ENCODE results near the gene TRAPPC3L. TPM values are rescaled to one million over a fixed set of nuclear protein-coding genes. Genes with fewer than 3 reads are reported as not detected.

Gene TRAPPC3L
- under 1 TPM in 4 of 8 experiments, not detected in 4; 0.09 to 0.36 (median 0.23) TPM for total RNA-seq

- no peak within 1 kb of the TSS for H3K4me3 ChIP-seq
- 4 to 95% (median 81%) methylated on average over 1 to 4 of the region's 4 CpGs for WGBS, 10 experiments
- in situ Hi-C loops (cut with MboI; ENCODE audit: low pct_unique_long_range_greater_than_20kb in 2 of 9, low sequenced_read_pairs in 9 of 9, unreplicated experiment in 9 of 9), result loop anchor here in 3 of 9 experiments (25.0 kb wide), 2 partner anchors 258 to 283 kb away; partner anchors contain the start of genes TSPYL1 (in 2 of the 3) and TSPYL4 (in 1 of the 3)
- no peak within 1 kb of the TSS for H3K27ac ChIP-seq
- no peak for ATAC-seq (replicated peaks in 6 of 8)
- H3K4me1 ChIP-seq (replicated peaks in 1 of 2), result peaks cover 4 to 13% of the 10 kb centered on the region in 2 donors
These were observed at the start of gene TRAPPC3L for GRCh38 chr6:116545651-116546050. TSS of gene TRAPPC3L (minus strand) at chr6:116545684. CDS start at chr6:116545514, 170 bp downstream.

- WGBS, 10 experiments, result 80 to 95% (median 91%) methylated on average over 3 of the region's 3 CpGs; no CpG with 5 or more reads in 1 of the 10 experiments
These were observed 49.8 kb upstream of the TRAPPC3L start for GRCh38 chr6:116595247-116595646.

GRCh38 chr6:116586738-116587137, 41.3 kb upstream of the TRAPPC3L start:
- H3K4me3 ChIP-seq, result no peak overlapping the region
- peak in 1 of 8 experiments; percentile 14 for ATAC-seq (replicated peaks in 6 of 8)
- H3K27ac ChIP-seq, result no peak overlapping the region
- in situ Hi-C loops (cut with MboI; ENCODE audit: low pct_unique_long_range_greater_than_20kb in 2 of 9, low sequenced_read_pairs in 9 of 9, unreplicated experiment in 9 of 9), result no loop called here
- H3K4me1 ChIP-seq (replicated peaks in 1 of 2), result no peaks in the 10 kb centered on the region
- 69 to 100% (median 90%) methylated on average over 1 to 2 of the region's 2 CpGs for WGBS, 10 experiments

More at GRCh38 chr6:116595247-116595646, 49.8 kb upstream of the TRAPPC3L start:
- in situ Hi-C loops (cut with MboI; ENCODE audit: low pct_unique_long_range_greater_than_20kb in 2 of 9, low sequenced_read_pairs in 9 of 9, unreplicated experiment in 9 of 9), result no loop called here
- ATAC-seq (replicated peaks in 6 of 8), result no peak
- H3K4me1 ChIP-seq (replicated peaks in 1 of 2), result no peaks in the 10 kb centered on the region
- H3K4me3 ChIP-seq, result no peak overlapping the region
- no peak overlapping the region for H3K27ac ChIP-seq

- Histone ChIP-seq H3K4me3 (no peak overlapping the region), H3K27ac (no peak overlapping the region), H3K4me1 (replicated peaks in 1 of 2) (no peaks in the 10 kb centered on the region)
- ATAC-seq (replicated peaks in 6 of 8), result peak in 1 of 8 experiments; percentile 36
- in situ Hi-C loops (cut with MboI; ENCODE audit: low pct_unique_long_range_greater_than_20kb in 2 of 9, low sequenced_read_pairs in 9 of 9, unreplicated experiment in 9 of 9), result no loop called here
These were observed 40.8 kb upstream of the TRAPPC3L start for GRCh38 chr6:116586276-116586675.

GRCh38 chr6:116580198-116580597, 34.7 kb upstream of the TRAPPC3L start:
- Histone ChIP-seq H3K27ac (no peak overlapping the region), H3K4me1 (replicated peaks in 1 of 2) (no peaks in the 10 kb centered on the region), H3K4me3 (no peak overlapping the region)
- in situ Hi-C loops (cut with MboI; ENCODE audit: low pct_unique_long_range_greater_than_20kb in 2 of 9, low sequenced_read_pairs in 9 of 9, unreplicated experiment in 9 of 9), result no loop called here
- ATAC-seq (replicated peaks in 6 of 8), result no peak
- 57 to 100% (median 94%) methylated on average over 1 to 2 of the region's 2 CpGs; no CpG with 5 or more reads in 1 of the 10 experiments for WGBS, 10 experiments

GRCh38 chr6:116579143-116579542, 33.7 kb upstream of the TRAPPC3L start:
- Histone ChIP-seq H3K27ac (no peak overlapping the region), H3K4me1 (replicated peaks in 1 of 2) (no peaks in the 10 kb centered on the region), H3K4me3 (no peak overlapping the region)
- 100% methylated on average over 1 of the region's 1 CpG; no CpG with 5 or more reads in 5 of the 10 experiments for WGBS, 10 experiments
- peak in 1 of 8 experiments; percentile 49 for ATAC-seq (replicated peaks in 6 of 8)
- in situ Hi-C loops (cut with MboI; ENCODE audit: low pct_unique_long_range_greater_than_20kb in 2 of 9, low sequenced_read_pairs in 9 of 9, unreplicated experiment in 9 of 9), result no loop called here

- H3K27ac ChIP-seq, result no peak overlapping the region
- H3K4me3 ChIP-seq, result no peak overlapping the region
- in situ Hi-C loops (cut with MboI; ENCODE audit: low pct_unique_long_range_greater_than_20kb in 2 of 9, low sequenced_read_pairs in 9 of 9, unreplicated experiment in 9 of 9), result no loop called here
- no peaks in the 10 kb centered on the region for H3K4me1 ChIP-seq (replicated peaks in 1 of 2)
- ATAC-seq (replicated peaks in 6 of 8), result peak in 1 of 8 experiments; percentile 66
These were observed 32.9 kb upstream of the TRAPPC3L start for GRCh38 chr6:116578335-116578734.

GRCh38 chr6:116577486-116577885, 32.0 kb upstream of the TRAPPC3L start:
- Histone ChIP-seq H3K4me1 (replicated peaks in 1 of 2) (peaks cover 5 to 7% of the 10 kb centered on the region in 2 donors), H3K4me3 (no peak overlapping the region), H3K27ac (no peak overlapping the region)
- in situ Hi-C loops (cut with MboI; ENCODE audit: low pct_unique_long_range_greater_than_20kb in 2 of 9, low sequenced_read_pairs in 9 of 9, unreplicated experiment in 9 of 9), result no loop called here
- WGBS, 10 experiments, result 74 to 100% (median 95%) methylated on average over 1 to 5 of the region's 5 CpGs
- no peak for ATAC-seq (replicated peaks in 6 of 8)

- H3K27ac ChIP-seq, result no peak overlapping the region
- H3K4me3 ChIP-seq, result no peak overlapping the region
- no peak for ATAC-seq (replicated peaks in 6 of 8)
- H3K4me1 ChIP-seq (replicated peaks in 1 of 2), result peaks cover 5 to 7% of the 10 kb centered on the region in 2 donors
- 75 to 100% (median 90%) methylated on average over 1 to 2 of the region's 2 CpGs; no CpG with 5 or more reads in 3 of the 10 experiments for WGBS, 10 experiments
- in situ Hi-C loops (cut with MboI; ENCODE audit: low pct_unique_long_range_greater_than_20kb in 2 of 9, low sequenced_read_pairs in 9 of 9, unreplicated experiment in 9 of 9), result no loop called here
These were observed 29.7 kb upstream of the TRAPPC3L start for GRCh38 chr6:116575227-116575626.

- H3K4me1 ChIP-seq (replicated peaks in 1 of 2), result peaks cover 7 to 9% of the 10 kb centered on the region in 2 donors
- WGBS, 10 experiments, result 0 to 9% (median 2%) methylated on average over 1 to 7 of the region's 7 CpGs
- H3K4me3 ChIP-seq, result peak overlapping the region; percentile 54 to 93 (median 75)
- ATAC-seq (replicated peaks in 6 of 8), result peak in 2 of 8 experiments; percentile 2
- H3K27ac ChIP-seq, result peak overlapping the region; percentile 81 to 94
- in situ Hi-C loops (cut with MboI; ENCODE audit: low pct_unique_long_range_greater_than_20kb in 2 of 9, low sequenced_read_pairs in 9 of 9, unreplicated experiment in 9 of 9), result loop anchor here in 4 of 9 experiments (25.0 kb wide), 2 partner anchors 285 to 310 kb away; partner anchors contain the start of genes TSPYL1 (in 3 of the 4) and TSPYL4 (in 1 of the 4)
These were observed 26.7 kb upstream of the TRAPPC3L start for GRCh38 chr6:116572162-116572561.

GRCh38 chr6:116571683-116572000, 26.2 kb upstream of the TRAPPC3L start:
- WGBS, 10 experiments, result 0 to 6% (median 0%) methylated on average over 1 to 10 of the region's 12 CpGs; no CpG with 5 or more reads in 1 of the 10 experiments
- peak overlapping the region; percentile 54 to 93 (median 75) for H3K4me3 ChIP-seq
- peaks cover 7 to 9% of the 10 kb centered on the region in 2 donors for H3K4me1 ChIP-seq (replicated peaks in 1 of 2)
- in situ Hi-C loops (cut with MboI; ENCODE audit: low pct_unique_long_range_greater_than_20kb in 2 of 9, low sequenced_read_pairs in 9 of 9, unreplicated experiment in 9 of 9), result loop anchor here in 4 of 9 experiments (25.0 kb wide), 2 partner anchors 284 to 309 kb away; partner anchors contain the start of genes TSPYL1 (in 3 of the 4) and TSPYL4 (in 1 of the 4)
- H3K27ac ChIP-seq, result peak overlapping the region; percentile 81 to 94
- ATAC-seq (replicated peaks in 6 of 8), result peak in 1 of 8 experiments; percentile 26

- Histone ChIP-seq H3K4me1 (replicated peaks in 1 of 2) (peaks cover 7 to 9% of the 10 kb centered on the region in 2 donors), H3K27ac (peak within 1 kb of the TSS; percentile 81 to 94), H3K4me3 (peak within 1 kb of the TSS; percentile 54 to 93 (median 75))
- in situ Hi-C loops (cut with MboI; ENCODE audit: low pct_unique_long_range_greater_than_20kb in 2 of 9, low sequenced_read_pairs in 9 of 9, unreplicated experiment in 9 of 9), result loop anchor here in 4 of 9 experiments (25.0 kb wide), 2 partner anchors 284 to 309 kb away; partner anchors contain the start of genes TSPYL1 (in 3 of the 4) and TSPYL4 (in 1 of the 4)
- peak; percentile 93 to 98 (median 97) for ATAC-seq (replicated peaks in 6 of 8)
- WGBS, 10 experiments, result 0 to 4% (median 0%) methylated on average over 1 to 19 of the region's 62 CpGs; no CpG with 5 or more reads in 2 of the 10 experiments
These were observed 25.6 kb upstream of the TRAPPC3L start, which contains the start of gene RWDD1 for GRCh38 chr6:116570856-116571682. TSS of gene RWDD1 (plus strand) at chr6:116571504. CDS start at chr6:116571583, 79 bp downstream.
